T-helper 22 cell (primary cell): ENCODE results near the gene MYOM3.

Source experiments
- DNase-seq: peaks from one replicate; pipeline ENCODE4 v3.0.0-alpha.2; 2020; ENCODE audit warnings: low read depth

The MYOM3 gene

GRCh38 chr1:24138476-24139221 is 26.7 kb upstream of the MYOM3 start:
- DNase-seq: no peak

GRCh38 chr1:24136956-24137539 is 25.1 kb upstream of the MYOM3 start:
- no peak for DNase-seq

GRCh38 chr1:24134376-24134775 is 22.4 kb upstream of the MYOM3 start:
- DNase-seq: no peak

- no peak for DNase-seq
Measured at GRCh38 chr1:24133819-24134218, 21.9 kb upstream of the MYOM3 start.

GRCh38 chr1:24130385-24130784 is 18.4 kb upstream of the MYOM3 start:
- no peak for DNase-seq

- DNase-seq: no peak
Measured at GRCh38 chr1:24127801-24128363, 15.9 kb upstream of the MYOM3 start.

- DNase-seq: no peak
Measured at GRCh38 chr1:24127134-24127800, 15.3 kb upstream of the MYOM3 start.

- no peak for DNase-seq
Measured at GRCh38 chr1:24126672-24127023, 14.7 kb upstream of the MYOM3 start.

- DNase-seq: no peak
Measured at GRCh38 chr1:24126018-24126671, 14.2 kb upstream of the MYOM3 start.

GRCh38 chr1:24125456-24125855 is 13.5 kb upstream of the MYOM3 start:
- DNase-seq: no peak

- DNase-seq: no peak
Measured at GRCh38 chr1:24124980-24125379, 13.0 kb upstream of the MYOM3 start.

- no peak for DNase-seq
Measured at GRCh38 chr1:24123611-24124010, 11.7 kb upstream of the MYOM3 start.

GRCh38 chr1:24122776-24123175 is 10.8 kb upstream of the MYOM3 start:
- no peak for DNase-seq

GRCh38 chr1:24121406-24121805 is 9.5 kb upstream of the MYOM3 start:
- DNase-seq: no peak

GRCh38 chr1:24120965-24121364 is 9.0 kb upstream of the MYOM3 start:
- DNase-seq: no peak

GRCh38 chr1:24119859-24120756 is 8.2 kb upstream of the MYOM3 start:
- no peak for DNase-seq

- DNase-seq: no peak
Measured at GRCh38 chr1:24119489-24119858, 7.5 kb upstream of the MYOM3 start.

GRCh38 chr1:24118410-24119242 is 6.7 kb upstream of the MYOM3 start:
- DNase-seq: no peak

GRCh38 chr1:24117722-24118409 is 5.9 kb upstream of the MYOM3 start:
- no peak for DNase-seq

GRCh38 chr1:24117132-24117531 is 5.2 kb upstream of the MYOM3 start:
- DNase-seq: no peak
